Measurements from ENCODE around the gene PALM3.
"Not testable (repeated sequence)": the region's sequence is repeated elsewhere in the genome, so short reads cannot be mapped to it uniquely, and the experiment has no call there.

PALM3 gene

DNA sequence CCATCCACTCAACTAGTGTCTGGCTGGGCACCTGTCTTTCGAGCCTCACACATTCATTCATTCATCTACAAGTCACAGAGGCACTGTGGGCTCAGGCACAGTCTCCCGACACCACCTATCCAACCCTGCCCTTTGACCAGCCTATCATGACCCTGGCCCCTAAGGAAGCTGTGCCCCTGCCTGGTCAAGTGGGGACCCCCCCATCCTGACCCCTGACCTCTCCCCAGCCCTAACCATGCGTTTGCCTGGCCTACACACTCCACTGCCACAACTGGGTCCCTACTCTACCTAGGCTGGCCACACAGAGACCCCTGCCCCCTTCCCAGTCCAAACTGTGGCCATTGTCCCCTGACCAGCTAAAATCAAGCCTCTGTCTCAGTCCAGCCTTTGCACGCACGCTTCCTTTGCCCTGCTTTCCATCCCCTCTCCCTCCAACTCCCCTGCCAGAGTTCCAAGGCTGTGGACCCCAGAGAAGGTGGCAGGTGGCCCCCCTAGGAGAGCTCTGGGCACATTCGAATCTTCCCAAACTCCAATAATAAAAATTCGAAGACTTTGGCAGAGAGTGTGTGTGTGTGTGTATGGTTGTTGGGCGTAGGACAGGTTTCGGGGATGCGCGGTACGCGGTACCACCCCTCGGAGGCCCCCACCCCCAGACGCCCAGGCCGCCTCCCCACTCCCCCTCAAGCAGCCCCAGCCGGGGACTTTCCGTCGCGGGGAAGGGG lies 30.7 kb downstream of the PALM3 start:
- no peak for DNase-seq (ENCODE audit: low spot score)

DNA sequence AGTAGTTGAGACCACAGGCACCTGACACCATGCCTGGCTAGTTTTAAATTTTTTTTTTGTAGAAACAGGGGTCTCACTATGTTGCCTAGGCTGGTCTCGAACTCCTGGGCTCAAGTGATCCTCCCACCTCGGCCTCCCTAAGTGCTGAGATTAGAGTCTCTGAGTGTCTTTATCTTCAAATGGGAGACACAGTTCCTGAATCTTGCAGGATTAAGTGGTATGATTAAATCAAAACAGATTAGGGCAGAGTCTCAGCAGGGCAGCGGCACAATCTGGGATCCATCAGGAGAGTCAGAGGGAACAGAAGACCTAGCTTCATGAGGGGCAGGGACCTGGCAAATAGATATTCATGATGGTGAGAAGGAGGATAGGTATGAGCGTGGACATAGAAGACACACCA lies 33.0 kb downstream of the PALM3 start:
- DNase-seq (ENCODE audit: low spot score) = no peak

DNA sequence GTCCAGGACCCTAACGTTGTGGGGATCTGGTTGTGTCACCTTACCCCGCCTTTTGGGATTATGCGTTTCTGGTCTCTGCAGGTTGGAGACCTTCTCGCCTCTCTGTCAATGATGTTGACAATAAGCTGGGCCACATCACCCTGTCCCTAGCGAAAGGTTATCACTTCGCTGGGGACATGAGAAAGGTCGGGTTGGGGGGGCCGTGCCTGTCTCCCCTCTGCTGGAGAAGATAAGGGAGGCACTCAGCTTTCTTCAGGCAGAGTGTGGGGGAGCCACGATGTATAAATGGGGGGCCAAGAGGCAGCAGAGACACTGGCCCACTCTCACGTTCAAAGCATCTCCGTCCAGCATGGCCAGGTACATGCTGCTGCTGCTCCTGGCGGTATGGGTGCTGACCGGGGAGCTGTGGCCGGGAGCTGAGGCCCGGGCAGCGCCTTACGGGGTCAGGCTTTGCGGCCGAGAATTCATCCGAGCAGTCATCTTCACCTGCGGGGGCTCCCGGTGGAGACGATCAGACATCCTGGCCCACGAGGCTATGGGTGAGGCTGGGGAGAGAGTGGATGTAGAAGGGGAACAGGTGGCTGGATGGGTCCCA lies 33.9 kb downstream of the PALM3 start, which contains the start of gene RLN3:
Gene RLN3, plus strand, starts transcription at position 293 of the 595 bp plus-strand sequence. Its CDS starts 57 bp downstream, at position 350.
- no peak for DNase-seq (ENCODE audit: low spot score)

DNA sequence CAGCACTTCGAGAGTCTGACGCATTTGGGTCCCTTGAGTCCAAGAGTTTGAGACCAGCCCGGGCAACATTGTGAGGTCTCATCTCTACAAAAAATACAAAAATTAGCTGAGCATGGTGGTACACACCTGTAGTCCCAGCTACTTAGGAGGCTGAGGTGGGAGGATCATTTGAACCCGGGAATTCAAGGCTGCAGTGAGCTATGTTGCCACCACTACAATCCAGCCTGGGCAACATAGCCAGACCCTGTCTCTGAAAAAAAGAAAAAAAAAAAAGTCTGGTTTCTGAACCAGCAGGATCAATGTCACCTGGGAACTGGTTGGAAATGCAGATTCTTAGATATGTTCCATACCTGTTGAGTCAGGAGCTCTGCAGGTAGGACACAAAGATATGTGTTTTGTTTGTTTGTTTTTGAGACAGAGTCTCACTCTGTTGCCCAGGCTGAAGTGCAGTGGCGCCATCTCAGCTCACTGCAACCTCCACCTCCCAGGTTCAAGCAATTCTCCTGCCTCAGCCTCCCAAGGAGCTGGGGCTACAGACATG lies 35.2 kb downstream of the PALM3 start:
- DNase-seq (ENCODE audit: low spot score) = not testable (repeated sequence)

DNA sequence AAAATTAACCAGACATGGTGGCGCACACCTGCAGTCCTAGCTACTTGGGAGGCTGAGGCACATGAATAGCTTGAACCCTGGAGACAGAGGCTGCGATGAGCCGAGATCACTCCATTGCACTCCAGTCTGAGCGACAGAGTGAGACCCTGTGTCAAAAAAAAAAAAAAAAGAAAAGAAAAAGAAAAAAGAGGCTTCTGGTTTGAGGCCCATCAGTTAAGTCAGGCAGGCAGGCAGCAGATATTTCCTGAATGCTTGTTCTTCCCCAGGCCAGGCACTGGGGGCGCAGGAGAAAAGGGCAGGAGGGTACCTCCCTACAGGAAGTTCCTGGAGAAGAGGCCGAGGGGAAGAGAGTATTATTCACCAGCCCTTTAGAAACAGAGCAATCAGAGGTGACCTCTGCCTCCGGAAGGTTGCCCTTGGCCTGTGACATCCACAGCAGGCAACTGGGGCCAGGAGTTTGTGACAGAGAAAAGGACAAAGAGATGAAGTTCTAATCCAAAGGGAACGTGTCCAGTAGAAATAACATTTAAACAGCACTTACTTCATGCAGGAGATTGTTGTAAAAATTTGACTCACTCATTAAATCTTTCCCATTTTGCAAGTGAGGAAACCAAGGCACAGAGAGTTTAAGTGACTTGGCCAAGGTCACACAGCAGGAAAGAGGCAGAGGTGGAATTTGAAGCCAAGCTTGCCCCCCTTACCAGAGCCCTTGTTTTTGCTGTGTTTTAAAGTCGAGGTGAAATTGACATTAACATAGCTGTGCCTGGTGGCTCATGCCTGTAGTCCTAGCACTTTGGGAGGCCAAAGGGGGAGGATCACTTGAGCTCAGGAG lies 38.3 kb downstream of the PALM3 start:
- peak; percentile 89 for DNase-seq (ENCODE audit: low spot score)

DNA sequence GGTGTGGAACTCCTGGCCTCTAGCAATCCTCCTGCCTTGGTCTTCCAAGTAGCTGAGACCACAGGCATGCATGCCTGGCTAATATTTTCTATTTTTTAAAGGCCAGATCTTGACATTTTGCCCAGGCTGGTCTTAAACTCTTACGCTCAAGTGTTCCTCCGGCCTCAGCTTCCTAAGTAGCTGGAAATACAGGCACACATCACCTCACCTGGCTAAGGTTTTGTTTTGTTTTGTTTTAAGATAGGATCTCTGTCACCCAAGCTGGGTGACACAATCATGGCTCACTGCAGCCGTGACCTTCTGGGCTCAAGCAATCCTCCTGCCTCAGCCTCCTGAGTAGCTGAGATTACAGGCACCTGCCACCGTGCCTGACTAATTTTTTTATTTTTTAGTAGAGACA lies 39.4 kb downstream of the PALM3 start:
- no peak for DNase-seq (ENCODE audit: low spot score)

DNA sequence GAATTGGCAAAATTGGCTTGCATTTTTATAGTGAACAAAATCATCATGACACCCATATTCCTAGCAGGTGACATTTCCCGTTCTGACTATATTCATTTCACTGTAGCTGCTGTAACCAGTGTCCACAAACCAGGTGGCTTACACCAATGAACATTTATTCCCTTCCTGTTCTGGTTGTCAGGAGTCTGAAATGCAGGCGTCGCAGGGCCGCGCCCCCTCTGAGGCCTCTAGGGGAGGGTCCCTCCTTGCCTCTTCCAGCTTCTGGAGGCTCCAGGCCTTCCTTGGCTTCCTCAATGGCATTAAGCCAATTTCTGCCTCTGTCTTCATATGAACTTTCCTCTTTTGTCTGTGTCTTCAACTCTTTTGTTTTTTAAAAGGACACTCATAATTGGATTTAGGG lies 40.4 kb downstream of the PALM3 start:
- DNase-seq (ENCODE audit: low spot score) = no peak

DNA sequence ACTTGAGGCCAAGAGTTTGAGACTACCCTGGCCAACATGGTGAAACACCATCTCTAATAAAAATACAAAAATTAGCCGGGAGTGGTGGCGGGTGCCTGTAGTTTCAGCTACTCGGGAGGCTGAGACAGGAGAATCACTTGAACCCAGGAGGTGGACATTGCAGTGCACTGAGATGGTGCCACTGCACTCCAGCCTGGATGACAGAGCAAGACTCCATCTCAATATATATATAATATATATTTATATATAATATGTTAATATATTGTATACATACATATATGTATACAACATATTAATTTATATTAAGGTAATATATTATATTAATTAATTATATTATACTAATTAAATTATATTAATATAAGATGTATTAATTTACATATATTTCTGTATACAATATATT lies 42.1 kb downstream of the PALM3 start:
- not testable (repeated sequence) for DNase-seq (ENCODE audit: low spot score)

DNA sequence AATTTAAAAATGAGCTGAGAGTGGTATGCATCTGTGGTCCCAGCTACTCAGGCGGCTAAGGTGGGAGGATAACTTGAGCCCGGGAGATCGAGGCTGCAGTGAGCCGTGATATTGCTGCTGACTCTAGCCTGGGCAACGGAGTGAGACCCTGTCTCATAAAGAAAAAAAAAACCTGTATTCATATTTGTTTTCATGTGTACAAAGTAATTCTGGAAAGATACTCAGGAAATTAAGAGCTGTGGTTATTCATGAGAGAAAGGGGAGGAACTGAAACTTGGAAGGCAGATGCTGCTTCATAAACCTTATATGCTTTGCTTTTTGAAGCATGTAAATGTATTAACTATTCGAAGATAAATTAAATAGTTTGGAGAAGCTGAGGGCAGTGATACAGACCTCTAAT lies 42.8 kb downstream of the PALM3 start:
- no peak for DNase-seq (ENCODE audit: low spot score)

DNA sequence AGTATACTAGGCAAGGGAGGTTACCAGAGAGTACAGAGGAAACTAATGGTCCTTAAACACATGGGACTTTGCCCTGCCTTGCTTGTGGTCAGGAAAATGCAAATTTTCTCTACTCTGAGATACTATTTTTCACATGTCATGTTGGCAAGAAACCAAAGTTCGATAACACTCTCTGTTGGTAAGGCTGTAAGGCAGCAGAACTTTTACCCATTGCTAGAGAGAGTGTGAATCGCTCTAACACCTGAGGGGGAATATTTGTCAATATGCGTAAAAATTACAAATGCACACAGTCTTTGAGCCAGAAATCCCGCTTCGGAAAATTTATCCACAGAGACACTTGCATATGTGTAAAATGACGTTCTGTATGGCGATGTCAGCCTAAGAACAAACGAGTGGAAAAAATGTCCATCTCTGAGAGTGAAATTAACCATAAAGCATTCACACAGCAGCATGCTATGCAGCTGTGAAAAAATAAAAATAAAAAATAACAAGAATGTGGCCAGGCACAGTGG lies 46.3 kb downstream of the PALM3 start:
- DNase-seq (ENCODE audit: low spot score) = no peak

DNA sequence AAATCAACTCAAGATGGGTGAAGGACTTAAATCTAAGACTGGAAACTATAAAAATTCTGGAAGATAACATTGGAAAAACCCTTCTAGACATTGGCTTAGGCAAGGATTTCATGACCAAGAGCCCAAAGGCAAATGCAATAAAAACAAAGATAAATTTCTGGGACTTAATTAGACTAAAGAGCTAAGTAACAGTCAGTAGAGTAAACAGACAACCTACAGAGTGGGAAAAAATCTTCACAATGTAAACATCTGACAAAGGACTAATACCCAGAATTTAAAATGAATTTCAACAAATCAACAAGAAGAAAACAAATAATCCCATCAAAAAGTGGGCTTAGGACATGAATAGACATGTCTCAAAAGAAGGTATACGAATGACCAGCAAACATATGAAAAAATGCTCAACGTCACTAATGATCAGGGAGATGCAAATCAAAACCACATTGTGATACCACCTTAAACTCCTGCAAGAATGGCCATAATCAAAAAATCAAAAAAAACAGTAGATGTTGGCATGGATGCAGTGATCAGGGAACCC lies 49.4 kb downstream of the PALM3 start:
- no peak for DNase-seq (ENCODE audit: low spot score)

DNA sequence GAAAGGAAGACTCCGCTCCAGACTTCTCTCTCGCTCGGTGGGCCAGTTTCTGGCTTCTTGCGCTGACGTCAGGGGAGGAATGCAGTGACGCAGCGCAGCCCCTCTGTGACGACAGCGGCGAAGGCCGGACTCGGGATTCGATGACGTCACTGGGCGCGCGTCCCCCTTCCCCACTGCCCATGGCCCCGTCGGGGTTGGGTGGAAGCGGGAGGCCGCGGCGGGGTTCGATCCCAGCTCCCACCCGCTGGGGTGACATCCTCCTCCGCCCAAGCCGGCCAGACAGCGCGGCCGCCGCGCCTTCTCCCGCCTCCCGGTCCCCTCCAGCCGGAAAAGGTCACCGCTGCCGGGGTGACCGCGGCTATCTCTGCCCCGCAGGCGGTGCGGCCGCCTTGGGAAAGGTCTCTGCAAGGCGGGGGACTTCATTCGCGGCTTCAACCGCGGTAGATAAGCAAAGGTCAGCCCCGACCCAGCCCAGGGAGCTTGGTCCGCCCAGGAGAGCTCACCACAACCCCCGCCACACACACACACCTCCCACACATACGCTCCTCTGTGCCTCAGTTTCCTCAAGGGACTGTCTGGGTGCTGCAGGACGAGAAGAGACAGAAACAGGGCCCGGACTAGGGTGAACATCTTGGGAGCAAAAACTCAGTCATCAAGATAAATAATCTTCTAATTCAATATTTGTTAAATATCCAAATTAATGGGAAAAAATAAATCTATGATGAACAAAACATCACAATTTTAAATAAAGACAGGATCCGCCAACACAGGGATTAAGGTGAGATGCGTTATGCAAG lies 54.9 kb downstream of the PALM3 start:
- DNase-seq (ENCODE audit: low spot score) = no peak

DNA sequence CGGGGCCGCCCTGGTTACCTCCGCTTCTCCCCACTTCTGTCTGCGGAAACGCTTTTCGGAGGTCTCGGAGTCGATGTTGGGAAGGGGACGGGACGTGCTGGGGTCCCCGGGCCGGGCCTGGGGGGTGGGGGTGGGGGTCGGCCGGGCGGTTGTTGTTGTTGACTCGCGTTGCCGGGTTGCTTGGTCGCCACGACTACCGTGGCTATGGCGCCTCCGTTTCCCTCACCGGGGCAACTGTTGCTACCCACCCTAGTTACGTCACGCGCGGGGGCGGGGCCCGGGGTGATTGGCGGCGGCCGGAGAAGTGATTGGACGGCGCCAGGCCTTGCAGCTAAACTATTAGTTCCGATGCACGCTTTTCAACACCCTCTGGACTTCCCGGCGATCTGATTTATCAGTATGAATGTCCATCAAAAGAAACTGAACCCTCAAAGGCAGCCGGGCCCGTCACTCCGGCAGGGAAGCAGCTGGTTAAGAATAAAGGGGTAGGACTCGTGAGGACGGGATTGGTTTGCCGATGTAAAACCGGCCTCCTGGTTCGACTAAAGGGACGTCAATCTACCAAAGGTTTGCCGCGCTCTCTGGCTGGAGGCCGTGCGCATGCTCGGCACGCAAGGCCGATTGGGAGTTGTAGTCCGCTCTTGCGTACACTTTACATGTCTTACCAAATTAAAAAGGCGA lies 55.7 kb downstream of the PALM3 start, which contains the start of gene RFX1:
Gene RFX1, minus strand, starts transcription at position 236 of the 681 bp plus-strand sequence. CDS start 12,477 bp downstream, outside the sequence.
- DNase-seq (ENCODE audit: low spot score) = peak; percentile 100

DNA sequence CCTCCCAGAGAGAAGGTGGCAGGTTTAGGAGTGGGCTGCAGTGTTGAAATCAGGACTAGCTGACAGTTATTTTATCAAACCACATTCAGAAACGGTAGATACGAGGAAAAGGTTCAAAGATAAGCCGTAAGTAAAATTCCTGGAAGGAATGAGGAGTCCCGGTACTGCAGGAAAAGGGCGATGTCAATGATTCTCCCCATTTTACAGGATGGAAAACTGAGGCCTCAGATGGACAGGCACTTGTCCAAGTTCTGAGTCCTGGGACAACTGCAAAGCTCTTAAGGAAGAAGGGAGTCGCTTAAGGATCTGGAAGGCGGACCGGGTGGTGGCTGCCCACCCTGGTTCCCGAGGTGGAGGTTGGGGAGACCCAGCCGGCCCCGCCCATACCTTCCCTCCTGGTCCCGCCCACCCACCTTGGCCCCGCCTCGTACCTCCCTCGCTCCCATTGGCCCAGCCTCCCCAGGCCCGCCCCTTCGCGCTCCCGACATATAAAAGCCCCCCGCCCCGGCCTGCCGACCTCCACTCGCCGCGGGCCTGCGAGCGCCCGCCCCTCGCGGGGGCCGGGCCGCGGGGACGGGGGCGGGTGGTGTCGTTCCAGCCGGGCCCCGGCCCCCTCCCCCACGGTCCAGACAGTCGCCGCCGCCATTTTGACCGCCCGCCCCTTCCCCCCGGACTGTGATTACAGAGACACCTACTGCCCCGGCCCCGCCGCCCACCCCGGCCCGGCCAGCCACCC lies 56.4 kb downstream of the PALM3 start:
- peak; percentile 61 for DNase-seq (ENCODE audit: low spot score)

DNA sequence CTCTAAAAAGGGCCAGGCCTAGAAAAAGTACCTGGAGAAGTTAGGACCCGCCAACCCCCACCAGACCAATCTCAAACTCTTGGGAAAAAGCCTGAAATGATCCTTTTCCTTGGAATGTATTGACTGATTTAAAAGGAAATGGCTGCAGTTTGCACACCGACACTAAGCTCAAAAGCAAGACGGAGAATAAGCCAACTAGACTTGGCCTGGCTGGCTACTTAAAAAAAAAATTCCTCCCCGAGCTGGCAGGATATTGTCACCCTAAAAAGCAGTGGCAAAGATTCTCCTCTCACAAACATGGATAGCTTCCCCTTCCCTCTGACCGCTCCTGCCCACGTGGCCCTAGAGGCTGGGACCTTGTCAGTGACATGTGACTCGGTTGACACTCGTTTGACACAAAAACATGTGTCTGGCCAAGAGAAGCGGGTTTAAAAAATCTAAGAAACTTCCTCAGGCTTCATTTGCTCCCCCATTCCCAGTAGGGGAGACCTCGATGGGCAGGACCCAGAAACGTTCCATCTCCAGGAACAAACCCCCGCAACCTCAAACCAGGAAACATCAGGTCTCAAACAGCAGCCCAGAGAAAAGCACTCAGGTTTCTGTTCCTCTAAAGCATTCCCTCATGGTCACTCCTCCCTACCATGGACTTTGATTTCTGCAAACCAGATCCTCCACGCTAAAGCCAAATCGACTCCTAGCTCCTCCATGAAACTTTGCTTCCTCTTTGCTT lies 57.1 kb downstream of the PALM3 start:
- DNase-seq (ENCODE audit: low spot score) = no peak

Measured in RKO (cell line).